GM13977 (cell line): ENCODE measurements around the gene PRKAG2.

ENCODE experiments used
- DNase-seq: peaks from one replicate; pipeline ENCODE4 v3.0.0; 2012; ENCODE audit warnings: low spot score
- in situ Hi-C: fragments of 300-500 bp; cut with MboI; formaldehyde crosslinking; loops from one replicate; pipeline ENCODE4 v1.12.0; 2022; ENCODE audit warnings: low sequenced_read_pairs, low pct_unique_long_range_greater_than_20kb, mixed read lengths, inconsistent platforms; ENCODE audit not compliant: unreplicated experiment
- TF ChIP-seq, protein P1 (sequence below): IDR thresholded peaks from 2 replicates; pipeline ENCODE4 v1.5.1; 2012; ENCODE audit warnings: mild to moderate bottlenecking, control low read depth; ENCODE audit not compliant: insufficient read depth; ENCODE audit errors: extremely low read depth, missing control alignments

The PRKAG2 gene

DNA sequence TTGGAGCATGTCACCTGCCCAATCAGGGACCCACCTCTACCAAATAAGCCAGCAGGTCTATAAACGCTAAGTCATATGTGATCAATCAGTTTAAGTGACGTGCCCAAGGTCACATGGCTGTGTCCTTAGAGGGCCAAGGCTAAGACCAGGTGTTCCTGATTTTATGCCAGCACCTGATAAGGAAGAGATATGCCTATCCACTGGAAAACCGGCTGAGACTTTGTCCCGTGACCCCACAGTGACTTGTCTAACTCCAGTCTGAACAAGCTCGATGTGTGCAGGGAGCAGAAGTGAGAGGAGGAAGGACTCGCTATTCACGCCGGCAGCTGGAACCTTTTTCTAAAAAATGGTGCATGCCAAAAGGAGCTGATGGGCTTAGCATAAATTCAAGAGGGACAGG, 57.0 kb downstream of the PRKAG2 start:
- TF ChIP-seq, protein P1, sequence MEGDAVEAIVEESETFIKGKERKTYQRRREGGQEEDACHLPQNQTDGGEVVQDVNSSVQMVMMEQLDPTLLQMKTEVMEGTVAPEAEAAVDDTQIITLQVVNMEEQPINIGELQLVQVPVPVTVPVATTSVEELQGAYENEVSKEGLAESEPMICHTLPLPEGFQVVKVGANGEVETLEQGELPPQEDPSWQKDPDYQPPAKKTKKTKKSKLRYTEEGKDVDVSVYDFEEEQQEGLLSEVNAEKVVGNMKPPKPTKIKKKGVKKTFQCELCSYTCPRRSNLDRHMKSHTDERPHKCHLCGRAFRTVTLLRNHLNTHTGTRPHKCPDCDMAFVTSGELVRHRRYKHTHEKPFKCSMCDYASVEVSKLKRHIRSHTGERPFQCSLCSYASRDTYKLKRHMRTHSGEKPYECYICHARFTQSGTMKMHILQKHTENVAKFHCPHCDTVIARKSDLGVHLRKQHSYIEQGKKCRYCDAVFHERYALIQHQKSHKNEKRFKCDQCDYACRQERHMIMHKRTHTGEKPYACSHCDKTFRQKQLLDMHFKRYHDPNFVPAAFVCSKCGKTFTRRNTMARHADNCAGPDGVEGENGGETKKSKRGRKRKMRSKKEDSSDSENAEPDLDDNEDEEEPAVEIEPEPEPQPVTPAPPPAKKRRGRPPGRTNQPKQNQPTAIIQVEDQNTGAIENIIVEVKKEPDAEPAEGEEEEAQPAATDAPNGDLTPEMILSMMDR, result no peak
- in situ Hi-C loops, result no loop called here
- no peak for DNase-seq

DNA sequence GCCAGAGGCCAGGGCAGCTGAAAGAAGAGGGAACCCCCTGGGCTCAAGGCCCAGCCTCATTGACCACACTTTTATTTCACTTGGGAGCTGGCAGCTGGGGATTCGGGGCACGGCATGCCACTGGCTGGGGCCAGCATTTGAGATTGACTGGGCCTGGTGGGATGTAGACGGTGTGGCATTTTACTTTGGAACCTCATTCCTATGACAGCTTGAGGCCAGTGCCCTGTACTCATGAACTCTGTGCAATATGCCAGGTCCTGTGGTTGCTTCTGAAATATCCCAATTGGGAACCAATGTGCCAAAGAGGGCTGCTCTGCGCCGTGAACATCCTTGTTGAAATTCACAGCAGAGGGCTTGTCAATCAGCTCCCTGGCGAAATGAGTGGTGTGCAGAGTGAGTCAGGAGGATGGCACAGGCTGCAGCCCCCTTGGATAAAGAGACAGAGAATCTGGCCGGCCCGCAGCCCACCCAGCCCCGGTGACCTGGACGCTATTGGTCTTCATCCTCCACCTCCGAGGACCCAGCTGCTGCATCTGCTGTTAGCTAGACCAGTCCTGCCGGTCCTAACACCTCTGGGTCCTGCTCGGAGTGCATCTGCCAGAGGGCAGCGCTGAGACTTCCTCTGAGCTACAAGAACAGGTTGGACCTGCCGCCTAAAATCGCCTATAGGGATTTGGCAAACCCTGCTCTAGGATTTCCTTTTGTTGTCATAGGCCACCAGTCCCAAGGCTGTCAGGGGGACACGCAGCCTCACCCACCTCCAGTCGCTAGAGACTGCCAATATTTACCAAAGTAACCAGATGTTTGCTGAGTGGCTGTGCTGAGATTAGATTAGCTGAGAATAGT, 58.0 kb downstream of the PRKAG2 start:
- in situ Hi-C loops, result no loop called here
- TF ChIP-seq, protein P1, result no peak
- DNase-seq, result no peak

DNA sequence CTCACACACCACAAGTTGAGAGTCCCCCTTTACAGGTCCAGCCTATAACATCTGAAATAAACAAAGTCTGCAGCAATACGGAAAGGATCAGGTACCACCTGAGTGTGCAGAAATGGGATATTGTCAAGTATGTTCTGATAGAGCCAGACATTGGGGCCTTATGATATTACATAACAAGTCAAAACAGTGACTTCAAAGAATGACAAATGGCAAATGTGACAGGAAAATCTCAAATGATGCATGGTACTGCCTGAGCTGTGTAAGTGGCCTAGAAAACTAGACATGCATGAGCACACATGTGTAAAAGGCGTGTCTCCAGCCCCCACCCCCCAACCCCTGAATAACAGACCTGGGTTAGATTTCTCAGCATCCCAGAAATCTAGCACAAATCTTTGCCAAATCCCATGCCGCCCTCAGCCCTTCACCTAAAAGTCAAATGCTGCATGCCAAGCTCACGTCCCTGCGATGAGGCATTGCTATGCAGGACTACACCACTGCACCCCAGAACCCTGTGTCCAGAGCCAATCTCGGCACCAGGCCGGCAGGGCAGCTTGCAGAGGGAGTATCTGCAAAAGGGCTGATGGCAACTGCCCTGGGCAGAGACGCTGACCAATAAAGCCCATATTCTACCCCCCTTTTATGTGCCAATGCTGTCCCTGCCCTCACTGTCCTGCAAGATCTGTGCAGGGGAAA, 58.8 kb downstream of the PRKAG2 start:
- in situ Hi-C loops, result no loop called here
- TF ChIP-seq, protein P1, result no peak
- no peak for DNase-seq

DNA sequence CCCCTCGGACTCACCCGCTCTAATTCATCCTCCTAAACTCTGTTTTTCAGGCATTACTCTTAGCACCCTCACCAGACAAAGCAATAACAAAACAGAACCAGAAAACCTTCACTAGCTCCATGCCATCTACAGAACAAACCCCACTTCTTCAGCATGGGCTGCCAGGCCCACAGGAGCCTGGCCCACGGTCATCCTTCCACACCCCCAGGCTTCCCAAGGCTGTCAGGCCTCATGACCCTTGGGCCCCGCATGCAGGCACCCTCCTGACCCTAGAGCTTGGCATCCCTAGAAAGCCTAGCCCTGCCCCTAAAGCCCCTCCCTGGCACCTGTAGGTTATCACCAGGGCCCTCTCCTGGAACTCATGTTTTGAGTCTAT, 59.6 kb downstream of the PRKAG2 start:
- DNase-seq, result no peak
- TF ChIP-seq, protein P1, result no peak
- in situ Hi-C loops, result no loop called here

DNA sequence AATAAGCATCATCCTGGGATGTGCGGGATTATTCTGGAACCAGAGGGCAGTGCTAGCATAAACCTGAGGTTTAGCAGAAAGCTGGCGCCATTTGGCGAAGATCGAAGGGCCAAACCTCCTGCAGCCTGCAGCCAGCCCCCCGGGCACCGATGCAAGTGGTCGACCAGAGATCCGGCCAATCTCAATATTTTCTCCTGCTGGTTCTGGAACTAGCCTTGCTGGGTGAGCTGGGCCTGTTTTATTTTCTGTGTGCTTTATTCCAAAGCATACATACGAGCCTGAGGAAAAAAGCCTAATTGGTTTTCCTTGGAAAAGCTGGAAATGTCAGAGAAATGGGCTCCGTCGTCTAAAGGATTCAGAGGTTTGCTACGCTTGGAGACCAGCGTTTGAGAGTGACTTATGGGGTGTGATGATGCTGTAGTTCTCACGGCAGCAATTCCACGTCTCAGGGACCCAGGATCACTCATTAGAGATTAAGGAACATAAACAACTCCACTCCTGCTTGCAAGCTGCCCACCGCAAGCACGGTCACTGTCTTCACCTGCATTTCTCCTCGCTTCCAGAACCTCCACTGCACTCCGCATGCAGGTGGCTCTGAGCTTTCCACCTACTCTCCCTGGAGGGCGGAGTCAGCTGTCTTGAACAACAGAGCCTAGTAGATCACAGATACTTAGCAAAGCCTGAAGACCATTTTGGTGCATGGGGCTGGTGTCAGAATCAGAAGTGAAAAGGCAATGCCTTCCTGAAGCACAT, 60.2 kb downstream of the PRKAG2 start:
- TF ChIP-seq, protein P1, result no peak

DNA sequence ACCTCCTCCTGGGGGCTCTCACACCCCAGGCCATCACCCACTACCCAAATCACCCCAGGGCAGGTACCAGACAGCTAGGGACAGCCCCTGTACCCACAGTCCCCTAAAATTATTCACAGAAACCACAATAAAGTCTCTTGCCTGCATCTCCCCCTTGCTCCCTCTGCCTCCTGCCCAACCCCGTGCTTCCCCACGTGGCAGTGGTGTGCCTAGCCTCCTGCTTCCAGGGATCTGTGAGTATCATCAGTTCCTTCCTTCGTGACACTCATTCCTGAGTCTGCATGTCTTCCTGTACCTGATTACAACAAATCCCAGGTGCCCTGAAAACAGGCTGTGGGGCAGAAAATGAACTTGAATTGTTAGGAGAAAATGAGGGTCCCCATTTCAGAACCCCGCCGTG, 61.5 kb downstream of the PRKAG2 start:
- in situ Hi-C loops, result no loop called here
- TF ChIP-seq, protein P1, result no peak
- no peak for DNase-seq

More for the DNA sequence above, 60.2 kb downstream of the PRKAG2 start:
- in situ Hi-C loops, result no loop called here
- no peak for DNase-seq
